IPS-NIHi7 (cell line): ENCODE measurements around the gene IMP4.
A peak's percentile ranks its signal among the peaks of the same experiment; 100 is the strongest.

ENCODE experiments used
- DNase-seq: peaks from one replicate; pipeline ENCODE4 v3.0.0; 2012; ENCODE audit warnings: mixed read lengths; ENCODE audit errors: extremely low spot score

Gene IMP4

GRCh38 chr2:130336877-130337734 is 5.6 kb upstream of the IMP4 start:
- peak; percentile 90 for DNase-seq

GRCh38 chr2:130337735-130338325 is 4.9 kb upstream of the IMP4 start:
- DNase-seq, result no peak

DNA sequence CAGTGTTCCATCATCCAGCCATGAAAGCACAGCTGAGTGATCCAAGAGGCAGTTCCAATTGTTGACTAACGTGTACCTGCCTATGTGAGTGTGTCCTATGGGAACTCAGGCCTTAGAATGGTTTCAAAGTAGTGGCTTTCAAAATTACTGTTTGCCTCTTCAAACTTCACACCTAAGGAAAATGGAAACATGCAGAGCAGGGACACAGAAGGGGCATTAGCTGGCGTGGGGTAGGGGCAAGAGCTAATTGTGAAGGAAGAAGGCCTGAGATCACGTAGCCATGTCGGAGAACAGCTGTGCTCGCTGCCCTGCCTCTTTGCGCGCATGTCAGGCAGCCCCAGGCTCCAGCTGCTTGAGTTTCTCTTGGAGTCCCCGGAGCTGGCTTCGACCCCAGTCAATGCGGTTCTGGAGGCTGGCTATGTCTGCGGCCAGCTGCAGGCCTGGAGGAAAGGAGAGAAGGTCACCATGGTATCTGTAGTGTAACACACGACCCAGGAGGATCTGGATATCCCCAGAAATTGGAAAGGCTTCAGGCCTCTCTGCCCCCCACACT is 3.8 kb upstream of the IMP4 start:
- no peak for DNase-seq

- no peak for DNase-seq
These were observed 2.6 kb upstream of the IMP4 start for GRCh38 chr2:130339885-130340745.

GRCh38 chr2:130341562-130342019 is 1.1 kb upstream of the IMP4 start:
- peak; percentile 37 for DNase-seq

DNA sequence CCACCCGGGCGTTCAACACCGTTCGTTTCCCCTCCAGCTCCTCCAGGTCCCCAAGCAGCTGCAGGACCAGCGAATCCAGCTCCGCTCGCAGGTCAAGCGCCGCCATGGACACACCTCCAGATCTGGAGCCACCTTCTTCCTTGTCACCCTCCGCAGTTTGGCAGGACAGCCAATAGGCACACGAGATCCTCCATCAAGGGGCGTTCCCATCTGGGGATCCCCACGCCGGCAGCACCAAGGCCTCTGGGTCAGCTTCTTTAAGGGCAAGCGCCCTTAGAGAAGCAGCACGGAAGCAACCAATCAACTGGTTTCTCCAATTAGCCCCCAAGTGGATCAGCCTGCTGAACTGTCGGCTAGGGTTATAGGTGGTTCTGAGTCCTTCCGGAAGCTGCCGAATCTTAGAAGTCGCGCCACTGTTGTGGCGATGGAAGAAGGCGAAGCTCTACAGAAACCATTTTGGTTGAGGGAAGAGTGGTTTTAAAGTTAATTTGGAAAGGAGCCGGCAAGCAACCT is 621 bp upstream of the IMP4 start:
- peak; percentile 92 for DNase-seq

- DNase-seq, result no peak
These were observed 1.9 kb downstream of the IMP4 start for GRCh38 chr2:130344578-130344977.

GRCh38 chr2:130345091-130345490 is 2.4 kb downstream of the IMP4 start:
- no peak for DNase-seq

DNA sequence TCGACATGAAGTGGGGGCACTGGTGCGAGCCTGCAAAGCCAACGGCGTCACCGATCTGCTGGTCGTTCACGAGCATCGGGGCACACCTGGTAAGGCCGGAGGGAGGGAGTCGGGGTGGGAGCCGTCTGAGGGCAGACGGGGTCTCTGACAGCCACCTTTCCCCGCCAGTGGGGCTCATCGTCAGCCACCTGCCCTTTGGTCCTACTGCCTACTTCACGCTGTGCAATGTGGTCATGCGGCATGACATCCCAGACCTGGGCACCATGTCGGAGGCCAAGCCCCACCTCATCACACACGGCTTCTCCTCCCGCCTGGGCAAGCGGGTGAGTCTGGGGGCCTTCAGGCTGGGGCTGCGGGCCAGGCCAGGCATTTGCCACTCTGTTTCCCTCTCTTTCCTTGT is 2.9 kb downstream of the IMP4 start:
- no peak for DNase-seq

GRCh38 chr2:130346041-130346740 is 3.5 kb downstream of the IMP4 start:
- DNase-seq, result no peak

DNA sequence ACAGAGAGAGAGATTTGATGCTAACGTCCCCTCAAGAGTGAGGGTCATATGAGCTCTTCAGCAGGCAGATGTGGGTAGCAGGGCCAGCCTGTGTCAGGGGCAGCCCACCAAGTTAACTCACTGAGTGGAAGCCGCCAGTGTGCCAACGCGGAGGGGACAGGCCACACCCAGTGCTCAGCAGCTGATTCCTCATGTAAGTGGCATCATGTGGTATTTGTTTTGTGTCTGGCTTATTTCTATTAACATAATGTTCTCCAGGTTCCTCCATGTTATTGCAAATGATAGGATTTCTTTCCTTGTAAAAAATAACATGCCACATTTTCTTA is 4.0 kb downstream of the IMP4 start:
- no peak for DNase-seq

- DNase-seq, result no peak
These were observed 4.7 kb downstream of the IMP4 start for GRCh38 chr2:130347220-130347925.

GRCh38 chr2:130349174-130349573 is 6.5 kb downstream of the IMP4 start:
- no peak for DNase-seq

GRCh38 chr2:130351711-130352110 is 9.0 kb downstream of the IMP4 start:
- no peak for DNase-seq

DNA sequence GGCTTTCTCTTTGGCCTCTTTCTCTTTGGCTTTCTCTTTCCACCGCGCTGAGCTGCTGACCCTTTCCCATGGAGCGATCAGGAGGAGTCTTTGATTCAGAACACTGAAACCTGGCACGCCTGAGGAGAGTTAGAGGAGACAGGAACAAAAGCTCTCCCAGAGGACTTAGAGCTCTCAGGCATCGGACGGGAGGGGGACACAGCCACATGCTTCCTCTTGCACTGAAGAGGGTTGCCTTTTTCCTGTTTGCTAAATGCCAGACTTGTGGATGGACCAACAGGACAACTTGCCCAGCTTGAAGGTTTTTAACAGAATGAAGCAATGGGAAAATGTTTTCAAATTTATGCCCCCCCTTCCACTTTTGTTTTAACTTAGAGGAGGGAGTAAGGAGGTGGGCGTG is 9.5 kb downstream of the IMP4 start:
- DNase-seq, result no peak

DNA sequence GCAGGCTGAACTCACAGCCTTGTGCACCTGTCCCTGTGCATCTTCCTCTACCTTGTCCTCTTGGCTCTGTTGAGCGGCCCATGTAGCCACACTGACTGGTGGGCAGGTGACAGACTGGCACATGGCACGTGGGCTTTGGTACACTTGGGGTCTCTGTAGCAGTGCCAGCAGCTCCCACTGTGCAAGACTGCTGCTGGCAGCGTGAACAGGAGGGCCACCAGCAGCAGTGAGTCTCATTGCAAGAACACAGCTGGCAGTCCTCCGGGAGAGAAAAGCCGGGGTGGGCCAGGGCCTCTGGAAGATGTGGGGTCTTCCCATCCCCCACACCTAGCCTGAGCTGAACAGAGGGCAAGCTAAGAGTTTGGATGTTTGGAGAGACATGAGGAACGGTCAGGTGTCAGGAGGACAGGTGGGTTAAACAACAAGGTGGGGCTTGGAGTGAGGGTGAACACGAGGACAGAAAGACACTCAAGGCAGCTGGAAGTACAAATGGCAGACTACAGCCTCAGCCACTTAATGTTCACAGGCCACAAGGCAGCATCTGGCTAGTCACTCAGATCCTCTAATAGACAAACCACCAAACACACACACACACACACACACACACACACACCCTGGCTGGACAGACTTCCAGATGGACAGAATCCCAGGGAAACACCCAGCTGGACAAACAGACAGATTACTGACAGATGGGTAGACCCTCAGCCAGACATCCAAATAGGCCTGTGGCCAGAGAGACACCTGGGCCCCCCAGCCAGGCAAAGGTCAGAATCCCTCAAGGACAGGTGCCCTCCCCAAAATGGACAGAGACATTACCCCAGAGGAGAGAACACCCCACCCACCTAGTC is 10.8 kb downstream of the IMP4 start:
- DNase-seq, result no peak

DNA sequence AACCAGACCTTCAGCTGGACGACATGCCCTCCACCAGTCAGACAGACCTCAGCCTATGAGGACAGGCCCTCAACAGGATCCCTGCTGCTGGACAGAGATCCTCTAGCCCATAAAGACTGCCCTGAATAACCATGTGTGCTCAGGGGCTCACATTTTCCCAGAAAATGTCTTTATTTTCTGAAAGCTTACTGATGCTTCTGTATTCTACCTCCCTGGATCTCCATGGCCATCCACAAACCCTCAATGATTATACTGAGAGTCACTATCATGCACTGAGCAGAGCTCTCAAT is 11.4 kb downstream of the IMP4 start:
- DNase-seq, result no peak

- DNase-seq, result no peak
These were observed 12.5 kb downstream of the IMP4 start for GRCh38 chr2:130355172-130355577.

DNA sequence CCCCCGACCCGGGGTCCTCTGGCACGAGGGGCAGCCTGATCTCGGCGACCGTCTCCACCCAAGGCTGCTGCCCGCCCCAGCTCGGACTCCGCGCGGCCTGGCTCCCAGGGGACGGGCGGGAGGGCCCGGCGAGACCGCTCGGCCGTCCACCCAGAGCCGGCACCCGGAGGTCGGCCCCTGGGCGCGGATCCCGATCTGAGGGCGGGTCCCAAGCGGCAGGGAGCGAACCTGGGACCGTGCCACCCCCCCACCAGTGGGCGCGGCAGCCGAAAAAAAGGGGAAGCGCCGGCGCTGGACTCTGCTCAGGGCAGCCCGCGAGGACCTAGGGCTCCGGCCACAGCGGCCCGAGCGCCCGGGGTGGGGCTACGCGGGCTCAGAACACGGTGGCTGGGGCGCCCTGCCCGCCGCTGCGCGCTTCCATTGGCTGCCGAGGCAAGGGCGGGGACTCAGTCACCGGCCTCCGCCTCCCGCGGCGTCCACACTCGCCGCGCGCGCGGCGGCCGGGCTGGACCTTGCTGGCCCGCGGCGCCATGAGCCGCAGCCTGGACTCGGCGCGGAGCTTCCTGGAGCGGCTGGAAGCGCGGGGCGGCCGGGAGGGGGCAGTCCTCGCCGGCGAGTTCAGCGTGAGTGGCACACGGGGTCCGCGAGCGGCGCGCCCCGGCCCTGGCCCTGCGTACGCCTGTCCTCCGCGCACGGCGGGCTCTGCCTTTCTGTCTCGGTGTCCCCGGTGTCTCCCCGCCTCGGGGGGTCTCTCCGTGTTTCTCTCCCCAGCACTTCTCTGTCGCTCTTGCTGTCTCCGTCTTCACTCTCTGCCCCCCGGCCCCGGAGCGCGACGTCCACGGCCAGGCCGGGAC is 13.1 kb downstream of the IMP4 start, which contains the start of gene PTPN18:
PTPN18 (plus strand) TSS at position 479 of the 854 bp plus-strand sequence; CDS start at position 531, 52 bp downstream.
- DNase-seq, result peak; percentile 75
